T-cell (primary cell): Measurements from ENCODE around the gene TCERG1L. TPM values are rescaled to one million over a fixed set of nuclear protein-coding genes. Genes with fewer than 3 reads are reported as not detected.

Experiments
- ATAC-seq, 4 experiments: fragments of 200-7000 bp in 3 of 4; fragments of 150-1000 bp in 1 of 4; cut with Tn5 transposase; replicated peaks in 1 of 4; 1 replicate in 3 of 4; 2 replicates in 1 of 4; pipeline ENCODE4 v1.10.0; 2021; ENCODE audit warnings: moderate library complexity in 3 of 4, mild to moderate bottlenecking in 2 of 4, moderate number of reproducible peaks in 1 of 4
- CTCF ChIA-PET, 2 donors: fragments of 300-600 bp; sonication (Branson Sonifier 250); formaldehyde crosslinking; loops; one replicate each; lab custom pipeline; 2022; ENCODE audit warnings: antibody characterized with exemption in 2 of 2; lab: Charles Lee
- POLR2A ChIA-PET, 2 donors: fragments of 300-600 bp; sonication (Branson Sonifier 250); formaldehyde crosslinking; loops; one replicate each; lab custom pipeline; 2022; ENCODE audit warnings: antibody characterized with exemption in 2 of 2; lab: Charles Lee
- DNase-seq, 35 experiments: peaks; one replicate each; pipeline versions ENCODE4 v3.0.0 to v3.0.0-alpha.2; 2013 to 2023
- H3K27ac ChIP-seq: one replicate; pipeline ENCODE4 v1.5.1; 2013; ENCODE audit warnings: low read length
- H3K27me3 ChIP-seq, 2 experiments: replicated peaks in 1 of 2; 1 replicate in 1 of 2; 2 replicates in 1 of 2; pipeline versions ENCODE4 v1.6.1 to v1.7.0; 2013; ENCODE audit warnings: low read length in 1 of 2, mixed read lengths in 1 of 2; ENCODE audit not compliant: control insufficient read depth in 2 of 2, insufficient read depth in 2 of 2; ENCODE audit errors: extremely low read depth in 1 of 2
- H3K36me3 ChIP-seq, 2 donors: 1 replicate in 1 of 2; 2 replicates in 1 of 2; pipeline versions ENCODE4 v1.6.1 to v1.7.0; 2013; ENCODE audit warnings: low read length in 1 of 2; ENCODE audit not compliant: control insufficient read depth in 2 of 2, insufficient read depth in 1 of 2; ENCODE audit errors: extremely low read depth in 1 of 2
- H3K4me1 ChIP-seq, 2 experiments: 1 replicate in 1 of 2; 2 replicates in 1 of 2; pipeline versions ENCODE4 v1.6.1 to v1.7.0; 2013; ENCODE audit warnings: low read length in 2 of 2, mixed read lengths in 1 of 2; ENCODE audit not compliant: insufficient read depth in 2 of 2, control insufficient read depth in 1 of 2; ENCODE audit errors: extremely low read depth in 1 of 2
- H3K4me3 ChIP-seq, 2 donors: 1 replicate in 1 of 2; 2 replicates in 1 of 2; pipeline versions ENCODE4 v1.5.1 to v1.7.0; 2013; ENCODE audit warnings: mild to moderate bottlenecking in 2 of 2, low read length in 1 of 2, moderate library complexity in 1 of 2; ENCODE audit not compliant: control insufficient read depth in 1 of 2; ENCODE audit errors: extremely low read depth in 1 of 2
- H3K9me3 ChIP-seq: 2 replicates; pipeline ENCODE4 v1.7.0; 2013
- H3K27ac Mint-ChIP-seq, 2 donors: one replicate each; pipeline ENCODE4 v1.8.0; 2020 to 2021; ENCODE audit warnings: mild to moderate bottlenecking in 2 of 2, mixed read lengths in 2 of 2
- H3K27me3 Mint-ChIP-seq, 2 donors: one replicate each; pipeline ENCODE4 v1.8.0; 2021 to 2022; ENCODE audit warnings: mixed read lengths in 2 of 2
- H3K36me3 Mint-ChIP-seq: one replicate; pipeline ENCODE4 v1.8.0; 2021; ENCODE audit warnings: mixed read lengths
- H3K4me1 Mint-ChIP-seq, 3 donors: one replicate each; pipeline ENCODE4 v1.8.0; 2020 to 2022; ENCODE audit warnings: mixed read lengths in 3 of 3, mild to moderate bottlenecking in 1 of 3
- H3K4me3 Mint-ChIP-seq, 3 donors: one replicate each; pipeline ENCODE4 v1.8.0; 2020 to 2022; ENCODE audit warnings: mild to moderate bottlenecking in 3 of 3, mixed read lengths in 3 of 3, moderate library complexity in 3 of 3
- H3K9me3 Mint-ChIP-seq, 3 donors: one replicate each; pipeline ENCODE4 v1.8.0; 2020 to 2022; ENCODE audit warnings: mixed read lengths in 3 of 3
- WGBS: methylation state at CpG from one replicate; pipeline ENCODE4 v1.1.5; 2013; ENCODE audit warnings: missing lambda C conversion rate; ENCODE audit not compliant: insufficient coverage; 5-methylcytosine and 5-hydroxymethylcytosine counted together
- total RNA-seq, 35 experiments: library from RNA in 6 of 35; stranded (reverse) in 6 of 35; fragments of 120-200 nt in 1 of 35; gene quantifications; one replicate each; pipeline versions ENCODE4 v1.2.1 to v1.2.4 and lab custom pipeline; 2013 to 2026

Gene TCERG1L
- total RNA-seq, 5 donors from 2014 or later (not counting 1 experiment from before 2014, with no cell fraction given): 0.13 to 0.29 (median 0.21) TPM; not detected in 1

DNA sequence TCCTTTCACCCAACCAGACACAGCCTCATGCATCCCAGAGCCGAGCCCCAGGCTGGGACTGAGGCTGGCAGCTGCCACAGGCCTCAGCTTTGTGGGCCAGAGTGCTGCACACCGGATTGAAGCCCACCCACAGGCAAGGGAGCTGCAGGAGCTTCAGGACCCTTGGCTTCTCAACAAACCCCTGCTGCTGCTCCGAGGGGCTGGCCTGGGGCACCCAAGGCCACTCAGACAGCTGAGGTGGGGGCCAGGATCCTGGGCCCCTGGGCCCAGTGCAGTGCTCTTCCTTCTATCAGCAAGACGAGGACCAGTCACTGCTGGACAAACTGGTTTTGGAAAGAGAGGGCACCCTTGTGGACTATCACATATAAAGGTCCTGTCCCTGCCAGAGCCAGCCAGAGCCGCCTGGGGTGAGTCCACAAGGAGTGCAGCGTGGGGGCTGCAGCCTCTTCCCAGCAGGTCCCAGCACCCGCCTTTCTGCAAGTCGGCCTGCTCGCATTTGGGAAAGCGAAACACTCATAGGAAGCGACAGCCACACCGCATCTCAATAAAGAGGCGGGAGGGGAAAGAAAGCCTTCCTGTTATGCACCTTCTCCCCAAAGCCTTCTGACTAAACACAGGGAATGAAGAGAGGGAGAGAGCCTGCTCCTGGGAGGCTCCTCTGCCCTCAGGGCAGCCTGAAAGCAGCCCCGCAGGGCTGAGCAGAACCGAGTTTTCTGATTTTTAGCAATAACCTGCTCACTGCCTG is 9.5 kb upstream of the TCERG1L start:
- no peaks in the 10 kb centered on the region for H3K4me1 Mint-ChIP-seq
- 35% methylated on average over 11 of the region's 15 CpGs for WGBS
- Histone ChIP-seq H3K27ac (no peak overlapping the region), H3K36me3 (no peaks in the 10 kb centered on the region), H3K4me3 (no peak overlapping the region), H3K9me3 (no peaks in the 10 kb centered on the region), H3K27me3 (peaks cover 0 to 46% of the 10 kb centered on the region in 2 experiments), H3K4me1 (no peaks in the 10 kb centered on the region)
- H3K9me3 Mint-ChIP-seq: peaks cover 0 to 3% (median 0%) of the 10 kb centered on the region in 3 donors
- H3K27ac Mint-ChIP-seq: no peak overlapping the region
- no peak for DNase-seq
- no peaks in the 10 kb centered on the region for H3K36me3 Mint-ChIP-seq
- H3K4me3 Mint-ChIP-seq: no peak overlapping the region
- POLR2A ChIA-PET: no interaction called here
- ATAC-seq: no peak
- CTCF ChIA-PET: no interaction called here
- H3K27me3 Mint-ChIP-seq: peaks cover 30 to 41% of the 10 kb centered on the region in 2 donors

DNA sequence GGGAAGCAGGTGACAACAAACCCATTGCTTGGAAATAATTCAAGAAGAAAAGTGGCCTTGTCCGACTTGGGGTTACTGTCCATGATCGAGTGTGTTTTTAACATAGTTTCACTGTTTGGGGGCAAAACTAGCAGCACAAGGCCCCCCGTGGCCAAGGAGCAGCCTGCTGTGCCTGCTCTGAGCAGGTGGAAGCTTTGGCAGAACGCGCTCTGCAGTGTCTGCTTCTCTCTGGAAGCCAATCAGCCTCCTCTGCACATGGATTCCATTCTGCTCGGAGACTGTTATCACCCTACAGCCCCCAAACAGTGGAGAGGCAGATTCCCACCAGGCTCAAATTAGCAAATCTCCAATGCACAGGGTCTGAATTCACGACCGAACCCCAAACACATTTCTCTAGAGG is 7.3 kb upstream of the TCERG1L start:
- no peak for DNase-seq
- H3K36me3 ChIP-seq: no peaks in the 10 kb centered on the region
- H3K4me3 ChIP-seq: no peak overlapping the region
- H3K27me3 Mint-ChIP-seq: peaks cover 41 to 54% of the 10 kb centered on the region in 2 donors
- ChIA-PET CTCF (no interaction called here), POLR2A (no interaction called here)
- no peak overlapping the region for H3K27ac ChIP-seq
- H3K36me3 Mint-ChIP-seq: no peaks in the 10 kb centered on the region
- H3K9me3 Mint-ChIP-seq: peaks cover 0 to 3% (median 0%) of the 10 kb centered on the region in 3 donors
- no peak for ATAC-seq
- no peak overlapping the region for H3K4me3 Mint-ChIP-seq
- H3K4me1 ChIP-seq: no peaks in the 10 kb centered on the region
- 78% methylated on average over 5 of the region's 8 CpGs for WGBS
- H3K4me1 Mint-ChIP-seq: no peaks in the 10 kb centered on the region
- no peaks in the 10 kb centered on the region for H3K9me3 ChIP-seq
- H3K27ac Mint-ChIP-seq: no peak overlapping the region
- H3K27me3 ChIP-seq: peaks cover 0 to 54% of the 10 kb centered on the region in 2 experiments

DNA sequence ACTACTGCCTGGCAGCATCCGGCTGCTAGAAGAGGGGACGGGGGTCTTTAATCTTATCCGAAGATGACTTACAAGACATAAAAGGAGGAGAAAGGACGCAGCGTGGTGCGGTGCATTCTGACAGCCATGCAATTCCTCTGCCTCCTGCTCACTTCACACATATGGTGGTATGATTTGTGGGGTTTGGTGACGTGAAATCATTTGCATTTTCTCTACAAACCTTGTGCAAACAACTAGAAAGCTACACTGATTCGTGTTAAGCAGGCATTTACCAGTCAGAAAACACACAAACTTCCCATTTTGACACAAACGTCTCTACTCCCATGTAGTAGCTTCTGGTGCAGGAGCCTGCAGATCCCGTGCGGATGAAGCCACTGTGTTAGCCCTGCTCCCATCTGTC is 6.8 kb upstream of the TCERG1L start:
- peaks cover 44 to 51% of the 10 kb centered on the region in 2 donors for H3K27me3 Mint-ChIP-seq
- no peaks in the 10 kb centered on the region for H3K9me3 ChIP-seq
- 50% methylated on average over 4 of the region's 11 CpGs for WGBS
- no peak overlapping the region for H3K4me3 ChIP-seq
- no peak overlapping the region for H3K4me3 Mint-ChIP-seq
- no peaks in the 10 kb centered on the region for H3K4me1 ChIP-seq
- no peak for DNase-seq
- no peaks in the 10 kb centered on the region for H3K36me3 ChIP-seq
- H3K27ac ChIP-seq: no peak overlapping the region
- no peak for ATAC-seq
- no peaks in the 10 kb centered on the region for H3K36me3 Mint-ChIP-seq
- H3K27me3 ChIP-seq: peaks cover 0 to 58% of the 10 kb centered on the region in 2 experiments
- H3K27ac Mint-ChIP-seq: no peak overlapping the region
- ChIA-PET CTCF (no interaction called here), POLR2A (no interaction called here)
- no peaks in the 10 kb centered on the region for H3K9me3 Mint-ChIP-seq
- H3K4me1 Mint-ChIP-seq: peaks cover 0 to 1% (median 0%) of the 10 kb centered on the region in 3 donors

DNA sequence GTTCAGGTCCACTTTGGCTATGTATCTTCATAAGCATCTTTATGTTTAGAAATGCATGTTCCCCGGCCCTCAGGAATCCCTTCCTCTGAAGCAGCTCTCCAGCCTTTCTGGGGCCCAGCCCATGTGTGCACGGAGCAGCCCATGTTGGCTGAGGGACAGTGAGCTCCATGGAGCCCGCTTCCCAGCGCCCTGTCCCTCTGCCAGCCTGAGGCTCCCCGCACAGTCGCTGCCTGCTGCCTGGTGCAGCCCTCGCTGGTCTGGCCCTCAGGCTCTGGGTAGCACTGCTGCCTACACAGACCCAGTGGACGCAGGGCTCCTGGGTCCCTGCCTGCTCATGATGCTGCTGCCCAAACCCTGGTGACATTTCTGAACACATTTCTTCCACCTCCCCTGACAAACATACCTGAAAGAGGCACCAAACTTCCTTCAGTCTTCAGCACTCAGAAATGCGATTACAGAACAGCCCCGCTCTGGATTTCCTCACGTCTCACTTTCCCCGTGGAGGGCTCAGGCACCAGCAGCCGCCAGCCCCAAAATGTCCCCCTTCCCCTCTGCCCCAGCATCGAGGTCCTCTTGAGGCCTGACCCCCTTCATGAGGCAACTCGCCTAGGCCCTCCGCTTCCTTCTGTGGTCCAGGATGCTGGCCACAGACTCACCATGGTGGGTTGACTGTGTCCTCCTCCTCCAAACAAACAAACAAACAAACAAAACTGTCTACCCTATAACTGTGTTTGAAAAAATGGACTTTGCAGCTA is 5.0 kb upstream of the TCERG1L start:
- ChIA-PET POLR2A (no interaction called here), CTCF (no interaction called here)
- no peak overlapping the region for H3K27ac Mint-ChIP-seq
- no peaks in the 10 kb centered on the region for H3K36me3 Mint-ChIP-seq
- H3K4me3 Mint-ChIP-seq: no peak overlapping the region
- peaks cover 43 to 46% of the 10 kb centered on the region in 2 donors for H3K27me3 Mint-ChIP-seq
- H3K9me3 Mint-ChIP-seq: no peaks in the 10 kb centered on the region
- ATAC-seq: no peak
- no peaks in the 10 kb centered on the region for H3K9me3 ChIP-seq
- H3K4me1 ChIP-seq: peaks cover 0 to 3% of the 10 kb centered on the region in 2 experiments
- H3K27ac ChIP-seq: no peak overlapping the region
- H3K27me3 ChIP-seq: peaks cover 0 to 65% of the 10 kb centered on the region in 2 experiments
- H3K36me3 ChIP-seq: no peaks in the 10 kb centered on the region
- 78% methylated on average over 16 of the region's 16 CpGs for WGBS
- H3K4me3 ChIP-seq: no peak overlapping the region
- H3K4me1 Mint-ChIP-seq: peaks cover 4 to 6% (median 4%) of the 10 kb centered on the region in 3 donors
- no peak for DNase-seq

DNA sequence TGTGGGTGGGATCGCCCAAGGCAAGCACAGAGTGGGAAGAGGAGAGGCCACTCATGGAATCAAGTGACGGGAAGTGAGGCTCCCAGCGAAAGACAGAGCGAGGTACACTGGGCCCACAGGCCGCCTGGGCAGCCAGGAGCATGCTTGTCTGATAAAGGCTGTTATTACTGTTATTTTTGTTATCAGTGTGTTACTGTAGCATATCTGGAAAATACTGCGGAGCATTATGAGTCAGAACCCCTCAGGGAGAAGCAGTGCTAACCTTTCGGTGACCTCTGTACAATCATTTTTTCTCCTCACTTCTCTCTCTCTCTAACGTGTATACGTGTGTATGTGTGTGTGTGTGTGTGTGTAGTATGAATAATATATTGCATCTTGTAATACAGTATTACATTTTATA is 3.8 kb upstream of the TCERG1L start:
- peaks cover 7 to 10% (median 7%) of the 10 kb centered on the region in 3 donors for H3K4me1 Mint-ChIP-seq
- Histone ChIP-seq H3K9me3 (no peaks in the 10 kb centered on the region), H3K4me3 (no peak overlapping the region), H3K36me3 (no peaks in the 10 kb centered on the region), H3K4me1 (peaks cover 0 to 10% of the 10 kb centered on the region in 2 experiments), H3K27ac (no peak overlapping the region), H3K27me3 (peaks cover 4 to 60% of the 10 kb centered on the region in 2 experiments)
- DNase-seq (no peak), ATAC-seq (no peak)
- H3K4me3 Mint-ChIP-seq: no peak overlapping the region
- H3K27ac Mint-ChIP-seq: no peak overlapping the region
- 51% methylated on average over 4 of the region's 9 CpGs for WGBS
- peaks cover 43 to 44% of the 10 kb centered on the region in 2 donors for H3K27me3 Mint-ChIP-seq
- CTCF ChIA-PET: no interaction called here
- H3K9me3 Mint-ChIP-seq: no peaks in the 10 kb centered on the region
- no peaks in the 10 kb centered on the region for H3K36me3 Mint-ChIP-seq
- POLR2A ChIA-PET: no interaction called here

DNA sequence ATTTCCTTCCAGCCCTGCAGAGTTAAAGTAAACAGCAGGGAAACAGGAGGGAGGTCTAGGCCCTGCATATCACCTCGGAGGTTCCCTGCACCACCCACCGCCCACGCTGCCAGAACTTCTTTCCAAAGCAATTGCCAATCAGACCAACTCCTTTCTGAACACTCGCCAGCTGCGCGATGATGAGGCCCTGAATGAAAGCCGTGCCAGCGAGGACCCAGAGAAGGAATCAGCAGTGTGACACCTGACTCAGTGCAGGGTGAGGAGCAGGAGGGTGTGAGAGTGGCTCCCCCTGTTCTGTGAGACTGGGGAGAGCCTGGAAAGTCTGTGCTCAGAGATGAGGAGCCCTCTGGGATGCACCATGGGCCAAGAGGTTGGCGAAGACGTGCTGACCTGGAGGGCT is 3.3 kb upstream of the TCERG1L start:
- Histone ChIP-seq H3K27me3 (peaks cover 8 to 58% of the 10 kb centered on the region in 2 experiments), H3K4me3 (no peak overlapping the region), H3K9me3 (no peaks in the 10 kb centered on the region), H3K27ac (no peak overlapping the region), H3K36me3 (no peaks in the 10 kb centered on the region), H3K4me1 (peaks cover 0 to 10% of the 10 kb centered on the region in 2 experiments)
- Mint-ChIP-seq H3K27me3 (peaks cover 45 to 47% of the 10 kb centered on the region in 2 donors), H3K27ac (no peak overlapping the region), H3K4me3 (no peak overlapping the region), H3K4me1 (peaks cover 7 to 13% (median 10%) of the 10 kb centered on the region in 3 donors), H3K9me3 (no peaks in the 10 kb centered on the region), H3K36me3 (no peaks in the 10 kb centered on the region)
- CTCF ChIA-PET: no interaction called here
- DNase-seq (no peak), ATAC-seq (no peak)
- 79% methylated on average over 6 of the region's 10 CpGs for WGBS
- POLR2A ChIA-PET: no interaction called here
